ENCODE data around the gene G0S2. TPM values are rescaled to one million over a fixed set of nuclear protein-coding genes. Genes with fewer than 3 reads are reported as not detected.

The G0S2 gene
- total and polyA plus RNA-seq, 9 of the 15 experiments (the other 6 are each of a cell fraction or from before 2014, with no cell fraction given), result 0.18 to 65.6 (median 11.4) TPM

DNA sequence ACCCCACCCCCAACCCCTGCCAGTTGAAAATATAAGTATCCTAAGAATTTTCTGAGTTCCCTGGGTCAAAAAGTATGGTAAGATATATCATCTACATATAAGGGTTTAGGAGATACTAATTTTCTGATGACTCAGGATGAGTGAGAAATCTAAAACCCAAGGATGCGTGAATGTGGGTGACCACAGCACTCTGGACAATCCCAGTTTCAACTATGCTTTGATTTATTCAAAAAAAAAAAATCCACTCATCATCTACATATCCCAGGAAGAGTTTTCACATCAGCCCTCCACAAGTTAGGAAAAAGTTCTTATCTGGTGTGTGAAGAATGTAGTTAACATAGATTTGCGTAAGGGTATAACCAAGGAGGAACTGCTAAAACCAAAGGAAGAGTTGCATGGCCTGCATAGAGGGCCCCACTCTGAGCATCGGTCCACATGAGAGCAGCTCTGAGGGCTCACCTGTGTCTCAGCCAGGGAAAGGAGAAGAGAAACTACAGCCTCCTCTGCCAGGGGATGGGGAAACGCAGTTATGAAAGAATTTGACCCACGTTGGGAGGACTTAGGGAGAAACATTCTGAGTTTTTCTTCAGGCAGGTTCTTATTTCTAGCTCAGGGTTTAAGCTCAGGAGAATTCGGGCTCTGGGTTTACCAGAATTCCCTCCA lies 41.7 kb upstream of the G0S2 start (continued):
- TF ChIP-seq, protein P1, sequence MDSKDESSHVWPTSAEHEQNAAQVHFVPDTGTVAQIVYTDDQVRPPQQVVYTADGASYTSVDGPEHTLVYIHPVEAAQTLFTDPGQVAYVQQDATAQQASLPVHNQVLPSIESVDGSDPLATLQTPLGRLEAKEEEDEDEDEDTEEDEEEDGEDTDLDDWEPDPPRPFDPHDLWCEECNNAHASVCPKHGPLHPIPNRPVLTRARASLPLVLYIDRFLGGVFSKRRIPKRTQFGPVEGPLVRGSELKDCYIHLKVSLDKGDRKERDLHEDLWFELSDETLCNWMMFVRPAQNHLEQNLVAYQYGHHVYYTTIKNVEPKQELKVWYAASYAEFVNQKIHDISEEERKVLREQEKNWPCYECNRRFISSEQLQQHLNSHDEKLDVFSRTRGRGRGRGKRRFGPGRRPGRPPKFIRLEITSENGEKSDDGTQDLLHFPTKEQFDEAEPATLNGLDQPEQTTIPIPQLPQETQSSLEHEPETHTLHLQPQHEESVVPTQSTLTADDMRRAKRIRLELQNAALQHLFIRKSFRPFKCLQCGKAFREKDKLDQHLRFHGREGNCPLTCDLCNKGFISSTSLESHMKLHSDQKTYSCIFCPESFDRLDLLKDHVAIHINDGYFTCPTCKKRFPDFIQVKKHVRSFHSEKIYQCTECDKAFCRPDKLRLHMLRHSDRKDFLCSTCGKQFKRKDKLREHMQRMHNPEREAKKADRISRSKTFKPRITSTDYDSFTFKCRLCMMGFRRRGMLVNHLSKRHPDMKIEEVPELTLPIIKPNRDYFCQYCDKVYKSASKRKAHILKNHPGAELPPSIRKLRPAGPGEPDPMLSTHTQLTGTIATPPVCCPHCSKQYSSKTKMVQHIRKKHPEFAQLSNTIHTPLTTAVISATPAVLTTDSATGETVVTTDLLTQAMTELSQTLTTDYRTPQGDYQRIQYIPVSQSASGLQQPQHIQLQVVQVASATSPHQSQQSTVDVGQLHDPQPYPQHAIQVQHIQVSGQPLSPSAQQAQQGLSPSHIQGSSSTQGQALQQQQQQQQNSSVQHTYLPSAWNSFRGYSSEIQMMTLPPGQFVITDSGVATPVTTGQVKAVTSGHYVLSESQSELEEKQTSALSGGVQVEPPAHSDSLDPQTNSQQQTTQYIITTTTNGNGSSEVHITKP (IDR thresholded peaks at IDR 0.05; ENCODE audit: partially characterized antibody), result no peak
- TF ChIP-seq PHF21A (IDR thresholded peaks at IDR 0.05; ENCODE audit: borderline replicate concordance, low read depth), result no peak
- TF ChIP-seq ZNF696 (CRISPR knock-in tag; conservative IDR thresholded peaks at IDR 0.05), result no peak
- TF ChIP-seq RCOR1 (IDR thresholded peaks at IDR 0.05; ENCODE audit: borderline replicate concordance in 1 of 2, low read depth in 2 of 2, low read length in 2 of 2), result 0 out of 4 replicates have a peak, but pooled peaks of 1 of the 2 experiments have one; percentile 10

DNA sequence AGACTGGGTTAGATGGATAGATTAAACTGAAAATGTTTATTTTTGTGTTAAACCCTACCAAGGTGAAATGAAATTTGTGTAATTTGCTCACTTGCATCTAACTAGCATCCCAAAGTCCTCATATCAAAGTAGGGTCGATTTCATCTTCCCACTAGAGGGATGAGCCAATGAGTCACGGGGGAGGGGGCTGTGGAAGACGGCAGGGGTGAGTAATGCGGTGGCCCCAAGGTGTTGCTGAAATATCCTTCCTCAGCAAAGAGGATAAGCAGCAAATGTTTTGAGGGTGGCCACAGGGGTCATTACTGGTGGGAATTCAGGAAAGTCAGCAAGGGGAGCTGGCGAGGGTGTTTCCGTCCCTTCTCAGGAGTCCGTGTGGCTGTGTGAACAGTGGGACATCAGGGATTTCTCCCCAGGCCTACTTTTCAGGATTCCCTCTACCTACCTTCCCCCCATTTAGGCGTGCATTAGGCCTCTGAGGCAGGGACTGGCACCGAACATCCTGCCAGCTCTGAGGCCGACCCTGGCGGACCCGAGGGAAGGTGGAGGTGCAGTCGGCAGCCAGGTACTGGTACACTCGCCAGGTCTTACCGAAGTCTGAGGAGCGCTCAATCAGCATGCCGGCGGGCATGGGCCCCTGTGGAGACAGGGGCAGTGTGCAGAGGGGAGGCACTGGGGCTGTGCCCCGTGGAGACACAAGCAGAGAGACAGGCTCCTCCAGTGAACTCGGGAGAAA lies 41.0 kb upstream of the G0S2 start:
- in situ Hi-C loops (cut with MboI), result no loop called here
- Histone ChIP-seq H3K9me3 (replicated peaks; ENCODE audit: control insufficient read depth, insufficient read depth, low read depth, low read length) (no peaks in the 10 kb centered on the region), H3K9ac (ENCODE audit: insufficient read depth in 1 of 2, low read depth in 2 of 2, low read length in 2 of 2) (no peak overlapping the region), H3K27me3 (ENCODE audit: control insufficient read depth in 2 of 2, insufficient read depth in 2 of 2, low read length in 2 of 2) (peaks cover 9 to 25% of the 10 kb centered on the region in 2 experiments; a peak in 3 of 5 replicates), H4K20me1 (replicated peaks; ENCODE audit: control insufficient read depth, insufficient read depth, low read length) (no peaks in the 10 kb centered on the region), H3K36me3 (ENCODE audit: control insufficient read depth, insufficient read depth, low read length) (no peaks in the 10 kb centered on the region), H2AFZ (ENCODE audit: low read depth, low read length) (no peak overlapping the region), H3K4me3 (no peak overlapping the region), H3K4me1 (replicated peaks in 1 of 2; ENCODE audit: control insufficient read depth in 2 of 2, insufficient read depth in 2 of 2, low read length in 2 of 2) (peaks cover 0 to 5% of the 10 kb centered on the region in 2 experiments; a peak in 2 of 5 replicates), H3K79me2 (ENCODE audit: control insufficient read depth, insufficient read depth, low read length) (no peaks in the 10 kb centered on the region), H3K4me2 (ENCODE audit: insufficient read depth, low read length) (no peak overlapping the region), H3K9me1 (ENCODE audit: control insufficient read depth, insufficient read depth, low read length) (no peaks in the 10 kb centered on the region), H3K27ac (ENCODE audit: extremely low read depth, low read depth, low read length) (no peak overlapping the region)
- no peak for FAIRE-seq
- ChIA-PET POLR2A (interaction anchor here (0.7 to 2.0 kb wide), 4 partner anchors 9 to 52 kb away, joined by 3 to 6 read pairs (median 4); no protein-coding TSS in a partner anchor), CTCF (ENCODE audit: low intra/inter-chr PET ratio) (no interaction called here)
- WGBS (ENCODE audit: insufficient coverage, low coverage, missing lambda C conversion rate), result 47% methylated on average over 20 of the region's 20 CpGs
- no TSS peak for BruUV-seq (replicated peaks)
- ATAC-seq, result no peak
- intact Hi-C loops (cut with micrococcal nuclease), result no loop called here
- DNase-seq (ENCODE audit: extremely low read depth in 1 of 4, low spot score in 3 of 4), result no peak
- no peak for TF ChIP-seq KLF13 (tag; IDR thresholded peaks at IDR 0.05; ENCODE audit: borderline replicate concordance, low read depth)
- no peak for TF ChIP-seq NCOA1 (IDR thresholded peaks at IDR 0.05; ENCODE audit: low read depth)
- TF ChIP-seq, protein P2, sequence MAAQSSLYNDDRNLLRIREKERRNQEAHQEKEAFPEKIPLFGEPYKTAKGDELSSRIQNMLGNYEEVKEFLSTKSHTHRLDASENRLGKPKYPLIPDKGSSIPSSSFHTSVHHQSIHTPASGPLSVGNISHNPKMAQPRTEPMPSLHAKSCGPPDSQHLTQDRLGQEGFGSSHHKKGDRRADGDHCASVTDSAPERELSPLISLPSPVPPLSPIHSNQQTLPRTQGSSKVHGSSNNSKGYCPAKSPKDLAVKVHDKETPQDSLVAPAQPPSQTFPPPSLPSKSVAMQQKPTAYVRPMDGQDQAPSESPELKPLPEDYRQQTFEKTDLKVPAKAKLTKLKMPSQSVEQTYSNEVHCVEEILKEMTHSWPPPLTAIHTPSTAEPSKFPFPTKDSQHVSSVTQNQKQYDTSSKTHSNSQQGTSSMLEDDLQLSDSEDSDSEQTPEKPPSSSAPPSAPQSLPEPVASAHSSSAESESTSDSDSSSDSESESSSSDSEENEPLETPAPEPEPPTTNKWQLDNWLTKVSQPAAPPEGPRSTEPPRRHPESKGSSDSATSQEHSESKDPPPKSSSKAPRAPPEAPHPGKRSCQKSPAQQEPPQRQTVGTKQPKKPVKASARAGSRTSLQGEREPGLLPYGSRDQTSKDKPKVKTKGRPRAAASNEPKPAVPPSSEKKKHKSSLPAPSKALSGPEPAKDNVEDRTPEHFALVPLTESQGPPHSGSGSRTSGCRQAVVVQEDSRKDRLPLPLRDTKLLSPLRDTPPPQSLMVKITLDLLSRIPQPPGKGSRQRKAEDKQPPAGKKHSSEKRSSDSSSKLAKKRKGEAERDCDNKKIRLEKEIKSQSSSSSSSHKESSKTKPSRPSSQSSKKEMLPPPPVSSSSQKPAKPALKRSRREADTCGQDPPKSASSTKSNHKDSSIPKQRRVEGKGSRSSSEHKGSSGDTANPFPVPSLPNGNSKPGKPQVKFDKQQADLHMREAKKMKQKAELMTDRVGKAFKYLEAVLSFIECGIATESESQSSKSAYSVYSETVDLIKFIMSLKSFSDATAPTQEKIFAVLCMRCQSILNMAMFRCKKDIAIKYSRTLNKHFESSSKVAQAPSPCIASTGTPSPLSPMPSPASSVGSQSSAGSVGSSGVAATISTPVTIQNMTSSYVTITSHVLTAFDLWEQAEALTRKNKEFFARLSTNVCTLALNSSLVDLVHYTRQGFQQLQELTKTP (IDR thresholded peaks at IDR 0.05; ENCODE audit: low read depth in 1 of 2, partially characterized antibody in 2 of 2), result no peak
- no peak for TF ChIP-seq ZNF584 (CRISPR knock-in tag; IDR thresholded peaks at IDR 0.05; ENCODE audit: low read depth)
- no peak for TF ChIP-seq HMG20B (CRISPR knock-in tag; IDR thresholded peaks at IDR 0.05)

Measured in K562 (cell line).